H1 (cell line): Measurements from ENCODE around the gene RPS6KC1. TPM values are rescaled to one million over a fixed set of nuclear protein-coding genes. Genes with fewer than 3 reads are reported as not detected.

Experiments
- BACH1 ChIP-seq: IDR thresholded peaks from 2 replicates; pipeline ENCODE4 v1.6.1; 2012; ENCODE audit warnings: low read length, improper control_type of control experiment
- GABPA ChIP-seq: IDR thresholded peaks from 2 replicates; pipeline ENCODE4 v1.6.1; 2011; ENCODE audit warnings: mild to moderate bottlenecking, low read length, moderate library complexity, borderline replicate concordance; ENCODE audit not compliant: insufficient read depth
- GTF2F1 ChIP-seq: IDR thresholded peaks from 2 replicates; pipeline ENCODE4 v1.6.1; 2012; ENCODE audit warnings: low read depth, low read length, improper control_type of control experiment, borderline replicate concordance
- HDAC6 ChIP-seq: IDR thresholded peaks from one replicate; pipeline ENCODE4 v1.7.1; 2012; ENCODE audit warnings: low read depth, mild to moderate bottlenecking, inconsistent platforms, low read length, moderate library complexity
- NANOG ChIP-seq: IDR thresholded peaks from 2 replicates; pipeline ENCODE4 v1.6.1; 2011; ENCODE audit warnings: low read length, low read depth, mild to moderate bottlenecking, inconsistent platforms; ENCODE audit not compliant: insufficient read depth, poor library complexity, severe bottlenecking
- SAP30 ChIP-seq: fragments of 300-600 bp; sonication (generic); IDR thresholded peaks from 2 replicates; pipeline ENCODE4 v1.7.1; 2012; ENCODE audit warnings: low read length, moderate library complexity, mild to moderate bottlenecking, inconsistent platforms; ENCODE audit not compliant: insufficient read depth, insufficient replicate concordance
- polyA plus RNA-seq, 7 experiments: library from polyadenylated mRNA; depleted of rRNA in 3 of 7; stranded (reverse) in 5 of 7; unstranded in 2 of 7; fragments of >200 nt in 5 of 7; fragments of 200-250 nt in 2 of 7; gene quantifications; 1 replicate in 5 of 7; 2 replicates in 1 of 7; 4 replicates in 1 of 7; pipeline versions ENCODE4 v1.2.1 to v1.2.3, GENCODE V29; 2011 to 2013; ENCODE audit warnings: missing spikeins in 2 of 7, mixed read lengths in 2 of 7
- total RNA-seq: library from RNA; stranded (reverse); fragmentation: NEBNext Ultra II Directional; extraction: Animal tissue kit (Norgen Biotek cat#: 25700); gene quantifications from 2 replicates; pipeline ENCODE4 v1.2.1, GENCODE V29; 2021
- TF ChIP-seq, protein P1 (sequence below): fragments of 300-600 bp; sonication (generic); IDR thresholded peaks from 2 replicates; pipeline ENCODE4 v1.7.1; 2012; ENCODE audit warnings: low read length, moderate library complexity, mild to moderate bottlenecking, inconsistent platforms; ENCODE audit not compliant: insufficient replicate concordance
- TF ChIP-seq, protein P2 (sequence below): IDR thresholded peaks from 2 replicates; pipeline ENCODE4 v1.6.1; 2011; ENCODE audit warnings: low read depth, mild to moderate bottlenecking, low read length; ENCODE audit not compliant: insufficient read depth

The RPS6KC1 gene
- total and polyA plus RNA-seq, 2 of the 8 experiments (the other 6 are each of a cell fraction or from before 2014, with no cell fraction given): 4.9 to 17.6 TPM

DNA sequence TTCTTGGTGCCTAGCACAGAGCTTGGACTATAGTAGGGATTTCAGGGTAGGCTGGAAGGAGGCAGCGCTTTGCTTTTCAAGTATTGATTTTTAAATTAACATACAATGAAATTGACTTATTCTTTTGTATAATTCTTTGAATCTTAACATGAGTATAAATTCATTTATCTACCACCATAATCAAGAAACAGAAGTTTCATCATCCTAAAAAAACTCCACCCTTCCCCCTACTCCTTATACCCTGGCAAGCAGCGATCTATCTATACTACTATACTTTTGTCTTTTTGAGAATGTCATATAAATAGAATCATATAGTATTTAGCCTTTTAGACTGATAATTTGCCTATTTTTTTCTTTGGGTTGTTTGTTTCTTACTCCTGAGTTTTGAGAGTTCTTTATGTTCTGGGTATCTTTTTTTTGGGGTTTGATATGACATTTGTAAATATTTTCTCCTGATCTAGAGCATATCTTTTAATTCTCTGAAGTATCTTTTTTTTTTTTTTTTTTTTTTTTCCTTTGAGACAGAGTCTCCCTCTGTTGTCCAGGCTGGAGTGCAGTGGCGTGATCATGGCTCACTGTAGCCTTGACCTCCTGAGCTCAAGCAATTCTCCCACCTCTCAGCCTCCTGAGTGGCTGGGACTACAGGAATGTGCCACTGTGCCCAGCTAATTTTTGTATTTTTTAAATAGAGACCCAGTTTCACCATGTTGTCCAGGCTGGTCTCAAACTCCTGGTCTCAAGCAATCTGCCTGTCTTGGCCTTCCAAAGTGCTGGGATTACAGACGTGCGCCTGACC, 6.4 kb downstream of the RPS6KC1 start (continued):
- TF ChIP-seq, protein P1, sequence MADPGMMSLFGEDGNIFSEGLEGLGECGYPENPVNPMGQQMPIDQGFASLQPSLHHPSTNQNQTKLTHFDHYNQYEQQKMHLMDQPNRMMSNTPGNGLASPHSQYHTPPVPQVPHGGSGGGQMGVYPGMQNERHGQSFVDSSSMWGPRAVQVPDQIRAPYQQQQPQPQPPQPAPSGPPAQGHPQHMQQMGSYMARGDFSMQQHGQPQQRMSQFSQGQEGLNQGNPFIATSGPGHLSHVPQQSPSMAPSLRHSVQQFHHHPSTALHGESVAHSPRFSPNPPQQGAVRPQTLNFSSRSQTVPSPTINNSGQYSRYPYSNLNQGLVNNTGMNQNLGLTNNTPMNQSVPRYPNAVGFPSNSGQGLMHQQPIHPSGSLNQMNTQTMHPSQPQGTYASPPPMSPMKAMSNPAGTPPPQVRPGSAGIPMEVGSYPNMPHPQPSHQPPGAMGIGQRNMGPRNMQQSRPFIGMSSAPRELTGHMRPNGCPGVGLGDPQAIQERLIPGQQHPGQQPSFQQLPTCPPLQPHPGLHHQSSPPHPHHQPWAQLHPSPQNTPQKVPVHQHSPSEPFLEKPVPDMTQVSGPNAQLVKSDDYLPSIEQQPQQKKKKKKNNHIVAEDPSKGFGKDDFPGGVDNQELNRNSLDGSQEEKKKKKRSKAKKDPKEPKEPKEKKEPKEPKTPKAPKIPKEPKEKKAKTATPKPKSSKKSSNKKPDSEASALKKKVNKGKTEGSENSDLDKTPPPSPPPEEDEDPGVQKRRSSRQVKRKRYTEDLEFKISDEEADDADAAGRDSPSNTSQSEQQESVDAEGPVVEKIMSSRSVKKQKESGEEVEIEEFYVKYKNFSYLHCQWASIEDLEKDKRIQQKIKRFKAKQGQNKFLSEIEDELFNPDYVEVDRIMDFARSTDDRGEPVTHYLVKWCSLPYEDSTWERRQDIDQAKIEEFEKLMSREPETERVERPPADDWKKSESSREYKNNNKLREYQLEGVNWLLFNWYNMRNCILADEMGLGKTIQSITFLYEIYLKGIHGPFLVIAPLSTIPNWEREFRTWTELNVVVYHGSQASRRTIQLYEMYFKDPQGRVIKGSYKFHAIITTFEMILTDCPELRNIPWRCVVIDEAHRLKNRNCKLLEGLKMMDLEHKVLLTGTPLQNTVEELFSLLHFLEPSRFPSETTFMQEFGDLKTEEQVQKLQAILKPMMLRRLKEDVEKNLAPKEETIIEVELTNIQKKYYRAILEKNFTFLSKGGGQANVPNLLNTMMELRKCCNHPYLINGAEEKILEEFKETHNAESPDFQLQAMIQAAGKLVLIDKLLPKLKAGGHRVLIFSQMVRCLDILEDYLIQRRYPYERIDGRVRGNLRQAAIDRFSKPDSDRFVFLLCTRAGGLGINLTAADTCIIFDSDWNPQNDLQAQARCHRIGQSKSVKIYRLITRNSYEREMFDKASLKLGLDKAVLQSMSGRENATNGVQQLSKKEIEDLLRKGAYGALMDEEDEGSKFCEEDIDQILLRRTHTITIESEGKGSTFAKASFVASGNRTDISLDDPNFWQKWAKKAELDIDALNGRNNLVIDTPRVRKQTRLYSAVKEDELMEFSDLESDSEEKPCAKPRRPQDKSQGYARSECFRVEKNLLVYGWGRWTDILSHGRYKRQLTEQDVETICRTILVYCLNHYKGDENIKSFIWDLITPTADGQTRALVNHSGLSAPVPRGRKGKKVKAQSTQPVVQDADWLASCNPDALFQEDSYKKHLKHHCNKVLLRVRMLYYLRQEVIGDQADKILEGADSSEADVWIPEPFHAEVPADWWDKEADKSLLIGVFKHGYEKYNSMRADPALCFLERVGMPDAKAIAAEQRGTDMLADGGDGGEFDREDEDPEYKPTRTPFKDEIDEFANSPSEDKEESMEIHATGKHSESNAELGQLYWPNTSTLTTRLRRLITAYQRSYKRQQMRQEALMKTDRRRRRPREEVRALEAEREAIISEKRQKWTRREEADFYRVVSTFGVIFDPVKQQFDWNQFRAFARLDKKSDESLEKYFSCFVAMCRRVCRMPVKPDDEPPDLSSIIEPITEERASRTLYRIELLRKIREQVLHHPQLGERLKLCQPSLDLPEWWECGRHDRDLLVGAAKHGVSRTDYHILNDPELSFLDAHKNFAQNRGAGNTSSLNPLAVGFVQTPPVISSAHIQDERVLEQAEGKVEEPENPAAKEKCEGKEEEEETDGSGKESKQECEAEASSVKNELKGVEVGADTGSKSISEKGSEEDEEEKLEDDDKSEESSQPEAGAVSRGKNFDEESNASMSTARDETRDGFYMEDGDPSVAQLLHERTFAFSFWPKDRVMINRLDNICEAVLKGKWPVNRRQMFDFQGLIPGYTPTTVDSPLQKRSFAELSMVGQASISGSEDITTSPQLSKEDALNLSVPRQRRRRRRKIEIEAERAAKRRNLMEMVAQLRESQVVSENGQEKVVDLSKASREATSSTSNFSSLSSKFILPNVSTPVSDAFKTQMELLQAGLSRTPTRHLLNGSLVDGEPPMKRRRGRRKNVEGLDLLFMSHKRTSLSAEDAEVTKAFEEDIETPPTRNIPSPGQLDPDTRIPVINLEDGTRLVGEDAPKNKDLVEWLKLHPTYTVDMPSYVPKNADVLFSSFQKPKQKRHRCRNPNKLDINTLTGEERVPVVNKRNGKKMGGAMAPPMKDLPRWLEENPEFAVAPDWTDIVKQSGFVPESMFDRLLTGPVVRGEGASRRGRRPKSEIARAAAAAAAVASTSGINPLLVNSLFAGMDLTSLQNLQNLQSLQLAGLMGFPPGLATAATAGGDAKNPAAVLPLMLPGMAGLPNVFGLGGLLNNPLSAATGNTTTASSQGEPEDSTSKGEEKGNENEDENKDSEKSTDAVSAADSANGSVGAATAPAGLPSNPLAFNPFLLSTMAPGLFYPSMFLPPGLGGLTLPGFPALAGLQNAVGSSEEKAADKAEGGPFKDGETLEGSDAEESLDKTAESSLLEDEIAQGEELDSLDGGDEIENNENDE: no peak
- TF ChIP-seq BACH1: no peak
- no peak for TF ChIP-seq GABPA
- no peak for TF ChIP-seq GTF2F1
- TF ChIP-seq HDAC6: no peak
- TF ChIP-seq NANOG: no peak
- TF ChIP-seq SAP30: no peak
- TF ChIP-seq, protein P2, sequence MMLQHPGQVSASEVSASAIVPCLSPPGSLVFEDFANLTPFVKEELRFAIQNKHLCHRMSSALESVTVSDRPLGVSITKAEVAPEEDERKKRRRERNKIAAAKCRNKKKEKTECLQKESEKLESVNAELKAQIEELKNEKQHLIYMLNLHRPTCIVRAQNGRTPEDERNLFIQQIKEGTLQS: no peak
